PFSK-1 (cell line): ENCODE data around the gene DDAH1.

ENCODE experiments used
- POLR2AphosphoS5 ChIP-seq: IDR thresholded peaks from 2 replicates; pipeline ENCODE4 v1.6.1; 2012; ENCODE audit warnings: low read depth, mild to moderate bottlenecking, control low read depth, low read length, moderate library complexity
- SIN3A ChIP-seq: IDR thresholded peaks from 2 replicates; pipeline ENCODE4 v1.6.1; 2012; ENCODE audit warnings: mild to moderate bottlenecking, low read length, moderate library complexity, borderline replicate concordance; ENCODE audit not compliant: insufficient read depth
- TAF1 ChIP-seq: IDR thresholded peaks from 2 replicates; pipeline ENCODE4 v1.6.1; 2012; ENCODE audit warnings: low read length, control low read depth, borderline replicate concordance; ENCODE audit not compliant: insufficient read depth
- TF ChIP-seq, protein P1 (sequence below), 2 experiments: IDR thresholded peaks; 2 replicates each; pipeline versions ENCODE4 v1.6.1 to v1.8.0; 2011 to 2012; ENCODE audit warnings: low read depth in 2 of 2, low read length in 2 of 2, control low read depth in 1 of 2, inconsistent platforms in 1 of 2, mild to moderate bottlenecking in 1 of 2, moderate library complexity in 1 of 2; ENCODE audit not compliant: insufficient read depth in 1 of 2

DNA sequence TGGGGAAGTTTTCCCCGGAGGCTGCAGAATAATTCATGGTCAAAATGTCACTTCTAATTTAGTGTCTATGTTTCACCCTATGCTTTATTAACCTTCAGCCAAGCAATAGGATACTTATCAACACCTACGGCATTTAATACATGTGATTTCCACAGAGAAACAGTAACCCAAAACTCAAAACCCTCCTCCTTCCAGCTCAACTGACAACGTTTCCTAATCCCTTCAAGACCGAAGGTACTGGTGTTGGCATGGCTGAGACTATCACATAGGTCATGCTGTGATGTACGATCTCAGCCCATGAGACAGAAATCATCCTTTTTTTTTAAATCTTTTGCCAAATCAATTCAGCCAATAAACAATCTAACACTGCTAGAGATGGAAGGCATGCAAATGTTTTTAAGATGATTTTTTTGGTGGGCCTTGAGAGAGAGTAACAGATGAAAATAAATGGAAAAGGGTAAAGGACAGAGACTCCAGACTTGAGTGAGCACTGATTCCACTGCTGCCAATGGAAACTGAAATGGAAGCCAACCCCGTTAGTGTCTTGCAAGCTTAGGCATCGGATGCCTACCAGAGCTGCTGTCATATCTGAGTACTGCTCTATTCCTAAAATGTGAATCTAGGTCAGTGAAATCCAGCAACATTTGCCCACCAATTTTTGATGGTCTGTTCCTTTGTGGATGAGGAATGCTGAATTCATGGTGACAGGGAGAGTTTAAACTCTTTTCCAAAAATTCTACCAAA, 125.1 kb downstream of the DDAH1 start:
- TF ChIP-seq, protein P1, sequence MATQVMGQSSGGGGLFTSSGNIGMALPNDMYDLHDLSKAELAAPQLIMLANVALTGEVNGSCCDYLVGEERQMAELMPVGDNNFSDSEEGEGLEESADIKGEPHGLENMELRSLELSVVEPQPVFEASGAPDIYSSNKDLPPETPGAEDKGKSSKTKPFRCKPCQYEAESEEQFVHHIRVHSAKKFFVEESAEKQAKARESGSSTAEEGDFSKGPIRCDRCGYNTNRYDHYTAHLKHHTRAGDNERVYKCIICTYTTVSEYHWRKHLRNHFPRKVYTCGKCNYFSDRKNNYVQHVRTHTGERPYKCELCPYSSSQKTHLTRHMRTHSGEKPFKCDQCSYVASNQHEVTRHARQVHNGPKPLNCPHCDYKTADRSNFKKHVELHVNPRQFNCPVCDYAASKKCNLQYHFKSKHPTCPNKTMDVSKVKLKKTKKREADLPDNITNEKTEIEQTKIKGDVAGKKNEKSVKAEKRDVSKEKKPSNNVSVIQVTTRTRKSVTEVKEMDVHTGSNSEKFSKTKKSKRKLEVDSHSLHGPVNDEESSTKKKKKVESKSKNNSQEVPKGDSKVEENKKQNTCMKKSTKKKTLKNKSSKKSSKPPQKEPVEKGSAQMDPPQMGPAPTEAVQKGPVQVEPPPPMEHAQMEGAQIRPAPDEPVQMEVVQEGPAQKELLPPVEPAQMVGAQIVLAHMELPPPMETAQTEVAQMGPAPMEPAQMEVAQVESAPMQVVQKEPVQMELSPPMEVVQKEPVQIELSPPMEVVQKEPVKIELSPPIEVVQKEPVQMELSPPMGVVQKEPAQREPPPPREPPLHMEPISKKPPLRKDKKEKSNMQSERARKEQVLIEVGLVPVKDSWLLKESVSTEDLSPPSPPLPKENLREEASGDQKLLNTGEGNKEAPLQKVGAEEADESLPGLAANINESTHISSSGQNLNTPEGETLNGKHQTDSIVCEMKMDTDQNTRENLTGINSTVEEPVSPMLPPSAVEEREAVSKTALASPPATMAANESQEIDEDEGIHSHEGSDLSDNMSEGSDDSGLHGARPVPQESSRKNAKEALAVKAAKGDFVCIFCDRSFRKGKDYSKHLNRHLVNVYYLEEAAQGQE (IDR thresholded peaks at IDR 0.05; ENCODE audit: insufficient read depth in 1 of 2, low read depth in 2 of 2, low read length in 2 of 2) = no peak
- TF ChIP-seq TAF1 = no peak
- TF ChIP-seq SIN3A = no peak
- TF ChIP-seq POLR2AphosphoS5 = no peak
